Stimulated activated CD4-positive, alpha-beta T cell treated with anti-CD3 and anti-CD28 coated beads, Interleukin-12 subunit alpha, Interleukin-12 subunit beta, amount 100 ng/mL, for 24 hours (primary cell): Measurements from ENCODE around the gene MEFV.
"Not testable (repeated sequence)": the region's sequence is repeated elsewhere in the genome, so short reads cannot be mapped to it uniquely, and the experiment has no call there.

Experiments
- DNase-seq, 2 experiments: peaks; one replicate each; pipeline ENCODE4 v3.0.0-alpha.2; 2020; ENCODE audit warnings: low read depth in 2 of 2

Gene MEFV

GRCh38 chr16:3215601-3216262 is 40.7 kb downstream of the MEFV start:
- no peak for DNase-seq

GRCh38 chr16:3214904-3215600 is 41.4 kb downstream of the MEFV start:
- DNase-seq = no peak

- DNase-seq = no peak
Observed at GRCh38 chr16:3212567-3212966, 43.9 kb downstream of the MEFV start.

- DNase-seq = no peak
Observed at GRCh38 chr16:3212006-3212405, 44.4 kb downstream of the MEFV start.

- no peak for DNase-seq
Observed at GRCh38 chr16:3207086-3207953, 49.1 kb downstream of the MEFV start.

- DNase-seq = not testable (repeated sequence)
Observed at GRCh38 chr16:3205939-3206338, 50.5 kb downstream of the MEFV start.

GRCh38 chr16:3202903-3203539 is 53.4 kb downstream of the MEFV start:
- no peak for DNase-seq

- no peak for DNase-seq
Observed at GRCh38 chr16:3198334-3199072, 57.9 kb downstream of the MEFV start.

- not testable (repeated sequence) for DNase-seq
Observed at GRCh38 chr16:3197694-3198333, 58.6 kb downstream of the MEFV start.

GRCh38 chr16:3195975-3196374 is 60.5 kb downstream of the MEFV start:
- DNase-seq = no peak

GRCh38 chr16:3194792-3195191 is 61.6 kb downstream of the MEFV start:
- no peak for DNase-seq

- no peak for DNase-seq
Observed at GRCh38 chr16:3193221-3194212, 62.9 kb downstream of the MEFV start.

GRCh38 chr16:3192476-3193019 is 63.9 kb downstream of the MEFV start:
- DNase-seq = no peak
